ENCODE measurements around the gene ZRANB3. TPM values are rescaled to one million over a fixed set of nuclear protein-coding genes. Genes with fewer than 3 reads are reported as not detected.

Gene ZRANB3
- total and polyA plus RNA-seq, 2 of the 13 experiments (the other 11 are each of a cell fraction or from before 2014, with no cell fraction given), result 5.8 to 25.2 TPM

GRCh38 chr2:135265960-135266490 is 265.0 kb downstream of the ZRANB3 start:
- Histone ChIP-seq H3K36me3 (replicated peaks in 1 of 2; ENCODE audit: control insufficient read depth in 1 of 2, insufficient read depth in 2 of 2, low read length in 2 of 2) (peaks cover 1 to 16% of the 10 kb centered on the region in 2 experiments; a peak in 3 of 5 replicates), H3K4me2 (ENCODE audit: low read depth, low read length) (no peak overlapping the region), H4K20me1 (ENCODE audit: insufficient read depth, low read length) (no peaks in the 10 kb centered on the region), H3K9me3 (ENCODE audit: low read length) (no peaks in the 10 kb centered on the region), H3K79me2 (ENCODE audit: insufficient read depth, low read length) (no peaks in the 10 kb centered on the region), H3K27me3 (ENCODE audit: control insufficient read depth in 1 of 2, insufficient read depth in 2 of 2, low read length in 2 of 2) (no peaks in the 10 kb centered on the region), H3K4me3 (replicated peaks in 1 of 3; ENCODE audit: insufficient read depth in 1 of 3, low read depth in 2 of 3, low read length in 3 of 3) (no peak overlapping the region), H3K27ac (ENCODE audit: extremely low read length, insufficient read depth, low read length) (no peak overlapping the region), H2AFZ (ENCODE audit: low read length) (no peak overlapping the region), H3K9ac (ENCODE audit: insufficient read depth, low read depth, low read length) (no peak overlapping the region), H3K4me1 (ENCODE audit: insufficient read depth, low read length) (no peaks in the 10 kb centered on the region)
- 90% methylated on average over 6 of the region's 6 CpGs for WGBS (ENCODE audit: low lambda C conversion rate)
- no peak for ATAC-seq
- intact Hi-C loops (cut with micrococcal nuclease; ENCODE audit: unreplicated experiment), result no loop called here
- POLR2A ChIA-PET, result no interaction called here
- CTCF ChIA-PET (ENCODE audit: low intra/inter-chr PET ratio, low total read pairs), result no interaction called here
- BruUV-seq (replicated peaks), result no TSS peak
- in situ Hi-C loops (cut with HindIII; ENCODE audit: extremely low pct_ligation_motif_present, low pct_unique_long_range_greater_than_20kb), result no loop called here
- FAIRE-seq, result no peak
- no peak for TF ChIP-seq ZBTB49 (CRISPR knock-in tag; IDR thresholded peaks at IDR 0.05; ENCODE audit: borderline replicate concordance)
- TF ChIP-seq ZNF550 (CRISPR knock-in tag; IDR thresholded peaks at IDR 0.05; ENCODE audit: borderline replicate concordance), result no peak
- TF ChIP-seq ZBTB4 (CRISPR knock-in tag; IDR thresholded peaks at IDR 0.05; ENCODE audit: borderline replicate concordance), result no peak
- TF ChIP-seq TEAD3 (CRISPR knock-in tag; optimal IDR thresholded peaks at IDR 0.05; ENCODE audit: borderline replicate concordance), result no peak
- TF ChIP-seq NFRKB (IDR thresholded peaks at IDR 0.05), result no peak
- TF ChIP-seq KDM5A (IDR thresholded peaks at IDR 0.05; ENCODE audit: borderline replicate concordance, low read length), result no peak
- no peak for DNase-seq (ENCODE audit: low spot score)

All from HepG2 (cell line).